NCI-H345 treated with DMSO at 0.1 percent for 48 hours (cell line): ENCODE measurements around the gene MAGEL2.
"Not testable (repeated sequence)": the region's sequence is repeated elsewhere in the genome, so short reads cannot be mapped to it uniquely, and the experiment has no call there.

Experiments
- DNase-seq: peaks from one replicate; lab custom pipeline; 2025; ENCODE audit not compliant: unreplicated experiment; lab: John Stamatoyannopoulos, UW

Gene MAGEL2

DNA sequence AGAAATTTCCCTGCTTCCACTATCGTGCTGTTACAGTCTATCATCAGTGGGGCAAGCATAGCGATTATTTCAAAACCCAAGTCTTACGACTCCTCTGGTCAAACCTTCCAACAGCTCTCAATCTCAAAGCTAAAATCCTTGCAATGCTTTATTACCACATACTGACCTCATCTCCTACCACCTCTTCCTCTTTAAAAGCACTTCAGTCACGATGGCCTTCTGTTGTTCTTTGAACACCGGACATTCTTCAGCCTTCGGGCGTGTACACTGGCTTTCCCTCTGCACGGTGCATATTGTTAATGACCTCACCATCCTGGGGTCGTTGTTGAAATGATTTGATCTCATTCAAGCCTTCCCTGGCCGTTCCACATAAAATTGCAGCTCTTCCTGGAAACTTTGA, 31.1 kb downstream of the MAGEL2 start:
- no peak for DNase-seq

DNA sequence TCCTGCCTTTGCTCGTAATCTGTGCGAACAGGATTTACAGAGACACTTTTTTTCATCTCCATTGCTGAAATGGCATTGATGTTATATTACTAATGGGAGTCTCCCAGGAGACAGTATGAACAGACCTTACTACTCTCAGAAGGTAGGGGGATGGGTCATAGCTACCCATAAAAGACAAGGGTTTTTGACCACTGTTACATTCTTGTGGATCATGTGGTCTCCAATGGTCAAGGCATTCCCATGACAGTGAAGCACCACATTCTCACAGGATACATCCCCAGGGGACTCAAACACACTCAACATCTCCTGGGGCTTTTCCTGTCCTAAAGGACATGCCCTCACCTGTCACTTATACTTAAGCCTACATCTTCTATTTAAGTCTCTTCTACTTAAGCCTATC, 41.4 kb downstream of the MAGEL2 start:
- no peak for DNase-seq

- no peak for DNase-seq
Measured at GRCh38 chr15:23602124-23602523, 45.5 kb downstream of the MAGEL2 start.

- no peak for DNase-seq
Measured at GRCh38 chr15:23599053-23599452, 48.6 kb downstream of the MAGEL2 start.

- DNase-seq: not testable (repeated sequence)
Measured at GRCh38 chr15:23597278-23597677, 50.4 kb downstream of the MAGEL2 start.

DNA sequence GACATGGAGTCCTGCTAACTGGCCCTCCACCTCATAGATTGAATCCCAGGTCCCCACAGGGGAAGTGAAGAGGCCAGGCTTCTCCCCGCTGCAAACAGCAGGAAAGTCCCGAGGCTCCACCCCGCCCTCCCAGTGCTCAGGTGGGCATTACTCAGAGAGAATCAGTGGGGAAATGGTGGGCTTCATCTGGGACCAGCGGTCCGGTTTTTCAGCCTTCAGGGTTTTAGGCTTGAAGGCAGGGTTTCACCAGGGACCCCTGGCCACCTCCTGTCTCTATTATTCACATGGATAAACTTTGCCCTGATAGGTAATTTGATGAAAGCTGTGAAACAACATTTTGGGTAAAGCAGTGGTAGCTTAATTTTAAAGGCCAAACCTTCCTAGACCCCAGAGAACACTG, 50.9 kb downstream of the MAGEL2 start:
- no peak for DNase-seq

DNA sequence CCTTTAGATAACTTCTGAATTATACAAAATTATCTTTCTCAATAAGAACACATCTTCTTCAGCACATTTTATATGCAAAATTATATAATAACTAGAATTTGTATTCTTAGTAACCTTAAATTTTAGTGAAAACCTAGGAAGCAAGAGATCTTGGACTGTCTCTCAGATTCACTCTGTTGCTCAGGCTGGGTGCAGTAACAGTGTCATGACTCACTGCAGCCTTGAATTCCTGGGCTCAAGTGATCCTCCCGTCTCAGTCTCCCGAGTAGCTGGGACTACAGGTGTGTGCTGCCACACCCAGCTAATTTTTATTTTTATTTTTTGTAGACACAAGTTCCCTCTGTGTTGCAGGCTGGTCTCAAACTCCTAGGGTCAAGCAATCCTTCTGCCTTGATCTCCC, 52.3 kb downstream of the MAGEL2 start:
- DNase-seq: no peak

DNA sequence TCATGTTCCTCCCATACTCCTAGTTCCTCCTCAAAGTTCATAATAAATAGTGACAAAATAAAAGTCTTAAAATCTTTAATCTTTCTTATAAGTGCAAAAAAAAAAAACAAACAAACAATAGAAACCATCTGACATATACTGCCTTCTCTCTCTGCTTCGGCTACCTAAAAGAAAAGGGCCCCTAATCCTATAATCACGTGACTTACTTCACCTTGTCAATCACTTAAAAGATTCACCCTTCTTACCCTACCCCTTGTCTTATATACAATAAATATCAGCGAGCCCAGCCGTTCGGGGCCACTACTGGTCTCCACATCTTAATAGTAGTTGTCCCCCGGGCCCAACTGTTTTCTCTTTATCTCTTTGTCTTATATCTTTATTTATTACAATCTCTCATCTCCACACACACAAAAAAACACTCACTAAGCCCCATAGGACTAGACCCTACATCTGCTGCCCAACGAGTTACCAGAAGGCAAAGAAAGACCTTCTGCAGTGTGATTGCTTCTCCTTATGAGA, 53.4 kb downstream of the MAGEL2 start:
- DNase-seq: no peak
